ENCODE data around the gene ABHD6.
"Not testable (repeated sequence)": the region's sequence is repeated elsewhere in the genome, so short reads cannot be mapped to it uniquely, and the experiment has no call there.

ABHD6 gene, protein sequence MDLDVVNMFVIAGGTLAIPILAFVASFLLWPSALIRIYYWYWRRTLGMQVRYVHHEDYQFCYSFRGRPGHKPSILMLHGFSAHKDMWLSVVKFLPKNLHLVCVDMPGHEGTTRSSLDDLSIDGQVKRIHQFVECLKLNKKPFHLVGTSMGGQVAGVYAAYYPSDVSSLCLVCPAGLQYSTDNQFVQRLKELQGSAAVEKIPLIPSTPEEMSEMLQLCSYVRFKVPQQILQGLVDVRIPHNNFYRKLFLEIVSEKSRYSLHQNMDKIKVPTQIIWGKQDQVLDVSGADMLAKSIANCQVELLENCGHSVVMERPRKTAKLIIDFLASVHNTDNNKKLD

DNA sequence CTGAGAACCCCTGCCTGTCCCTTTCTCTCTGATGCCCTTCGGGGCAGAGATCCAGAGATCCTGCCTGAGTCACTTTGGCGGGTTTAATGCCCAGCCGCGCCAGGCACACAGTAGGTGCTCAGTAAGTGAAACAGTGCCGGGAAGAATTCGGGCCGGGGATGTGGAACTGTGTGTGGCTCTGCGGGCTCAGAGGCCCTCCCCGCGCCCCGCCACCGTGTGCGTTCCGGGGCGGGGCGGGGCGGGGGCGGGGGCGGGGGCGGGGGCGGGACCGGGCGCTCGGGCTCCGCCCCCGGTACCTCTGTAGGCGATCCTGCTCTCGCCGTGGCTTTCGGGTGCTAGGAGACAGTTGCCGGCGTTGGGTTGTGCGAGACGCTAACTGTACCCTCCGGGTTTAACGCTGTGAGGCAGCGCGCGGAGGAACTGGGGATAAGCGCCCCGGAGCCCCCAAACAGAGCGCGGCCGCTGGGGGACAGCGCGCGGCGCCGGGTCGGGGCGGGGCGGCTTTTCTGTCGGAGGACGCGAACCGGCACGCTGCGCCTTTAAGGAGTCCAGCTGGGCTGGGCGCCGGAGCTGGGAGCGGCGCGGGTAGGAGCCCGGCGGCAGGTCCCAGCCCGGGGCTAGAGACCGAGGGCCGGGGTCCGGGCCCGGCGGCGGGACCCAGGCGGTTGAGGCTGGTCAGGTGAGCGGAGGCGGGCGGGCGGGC is at the start of gene ABHD6:
ABHD6 (plus strand) TSS at position 555 of the 703 bp plus-strand sequence. CDS start 18,795 bp downstream, outside the sequence.
- peak; percentile 79 for DNase-seq (ENCODE audit: low spot score)

DNA sequence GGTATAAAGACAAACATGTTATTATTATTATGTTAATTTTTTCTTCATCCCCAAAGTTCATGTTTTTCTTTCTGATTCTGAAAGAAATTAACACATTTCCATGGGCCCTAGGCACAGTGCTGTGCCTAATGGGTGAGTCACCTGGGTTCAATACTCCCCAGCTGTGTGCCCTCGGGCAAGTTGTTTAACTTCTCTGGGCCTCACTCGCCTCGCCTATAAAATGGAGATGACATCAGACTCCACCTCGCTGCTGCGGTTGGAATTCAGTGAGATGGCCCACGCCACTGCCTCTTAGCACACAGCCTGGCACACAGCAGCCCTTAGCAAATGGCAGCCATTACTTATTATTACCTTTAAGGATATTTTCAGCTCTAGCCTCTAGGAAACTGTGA is 49.4 kb upstream of the ABHD6 start:
- DNase-seq (ENCODE audit: low spot score), result no peak

DNA sequence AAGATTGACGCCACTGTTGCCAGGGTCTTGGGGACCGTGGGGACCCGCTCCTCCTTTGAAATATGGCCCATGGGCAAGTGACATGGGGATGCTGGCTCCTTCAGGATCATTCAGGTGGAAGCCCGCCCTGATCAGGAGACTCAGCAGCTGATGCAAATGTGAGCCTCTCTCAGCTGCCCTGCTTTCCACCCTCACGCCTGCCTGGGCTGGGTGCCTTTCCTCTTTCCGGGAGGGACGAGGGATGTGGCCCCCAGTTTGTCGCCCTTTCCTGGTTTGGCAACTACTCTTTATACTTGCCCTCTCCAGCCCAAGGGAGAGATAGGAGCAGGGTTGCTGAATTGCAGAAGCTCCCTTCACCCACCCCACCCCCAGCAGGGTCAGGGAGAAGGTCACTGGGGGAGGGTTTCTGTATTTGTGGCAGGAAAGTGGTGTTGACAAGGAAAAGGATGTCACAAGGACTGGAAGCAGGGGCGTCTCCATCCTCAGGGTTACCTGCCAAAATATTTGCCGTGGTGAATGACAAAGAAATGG is 48.6 kb upstream of the ABHD6 start:
- no peak for DNase-seq (ENCODE audit: low spot score)

DNA sequence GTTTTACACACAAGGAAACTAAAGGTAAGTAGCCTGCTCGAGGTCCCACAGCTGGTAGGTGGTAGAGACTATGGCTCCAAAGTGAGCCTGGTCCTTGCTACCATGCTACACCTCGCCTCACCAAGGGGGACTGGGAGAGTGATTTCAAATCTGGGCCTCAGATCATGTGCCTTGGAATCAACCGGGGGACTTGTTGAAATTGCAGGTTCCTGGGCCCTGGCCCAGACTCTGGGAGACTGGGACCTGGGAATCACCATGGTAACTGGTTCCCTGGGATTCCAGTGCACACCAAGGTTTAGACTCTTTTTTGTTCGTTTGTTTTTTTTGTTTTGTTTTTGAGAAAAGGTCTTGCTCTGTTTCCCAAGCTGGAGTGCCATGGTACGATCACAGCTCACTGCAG is 47.9 kb upstream of the ABHD6 start:
- DNase-seq (ENCODE audit: low spot score), result no peak

DNA sequence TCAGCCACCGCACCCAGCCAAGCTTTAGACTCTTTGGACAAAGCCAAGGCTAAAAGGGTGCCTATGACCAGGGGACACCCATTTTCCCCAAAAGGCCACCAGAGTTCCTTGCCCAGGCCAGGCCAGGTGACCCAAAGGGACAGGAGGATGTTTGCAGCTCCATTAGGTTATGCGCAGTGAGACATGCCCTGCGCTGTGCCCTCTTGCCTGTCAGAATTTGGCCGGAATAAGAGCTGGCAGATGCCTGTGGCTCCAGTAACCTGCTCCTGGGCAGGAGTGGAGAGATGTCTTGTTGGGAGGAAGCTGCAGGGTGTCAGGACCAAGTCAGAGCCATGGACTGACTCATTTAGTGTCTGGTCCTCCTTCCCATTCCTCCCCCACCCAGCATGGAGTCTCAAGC is 47.3 kb upstream of the ABHD6 start:
- no peak for DNase-seq (ENCODE audit: low spot score)

DNA sequence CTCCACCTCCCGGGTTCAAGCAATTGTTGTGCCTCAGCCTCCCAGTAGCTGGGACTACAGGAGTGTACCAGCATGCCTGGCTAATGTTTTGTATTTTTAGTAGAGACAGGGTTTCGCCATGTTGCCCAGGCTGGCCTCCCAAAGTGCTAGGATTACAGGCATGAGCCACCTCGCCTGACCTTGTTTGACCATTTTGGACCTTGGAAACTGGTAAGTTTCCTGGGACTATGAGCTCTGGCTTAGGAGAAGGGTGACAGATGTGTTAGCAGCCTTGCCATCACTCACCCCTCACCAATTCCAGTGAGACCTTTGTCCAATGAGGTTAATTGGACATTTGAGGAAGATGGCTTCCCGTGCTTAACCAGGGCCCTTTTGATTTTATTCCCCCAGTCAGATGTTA is 46.7 kb upstream of the ABHD6 start:
- no peak for DNase-seq (ENCODE audit: low spot score)

DNA sequence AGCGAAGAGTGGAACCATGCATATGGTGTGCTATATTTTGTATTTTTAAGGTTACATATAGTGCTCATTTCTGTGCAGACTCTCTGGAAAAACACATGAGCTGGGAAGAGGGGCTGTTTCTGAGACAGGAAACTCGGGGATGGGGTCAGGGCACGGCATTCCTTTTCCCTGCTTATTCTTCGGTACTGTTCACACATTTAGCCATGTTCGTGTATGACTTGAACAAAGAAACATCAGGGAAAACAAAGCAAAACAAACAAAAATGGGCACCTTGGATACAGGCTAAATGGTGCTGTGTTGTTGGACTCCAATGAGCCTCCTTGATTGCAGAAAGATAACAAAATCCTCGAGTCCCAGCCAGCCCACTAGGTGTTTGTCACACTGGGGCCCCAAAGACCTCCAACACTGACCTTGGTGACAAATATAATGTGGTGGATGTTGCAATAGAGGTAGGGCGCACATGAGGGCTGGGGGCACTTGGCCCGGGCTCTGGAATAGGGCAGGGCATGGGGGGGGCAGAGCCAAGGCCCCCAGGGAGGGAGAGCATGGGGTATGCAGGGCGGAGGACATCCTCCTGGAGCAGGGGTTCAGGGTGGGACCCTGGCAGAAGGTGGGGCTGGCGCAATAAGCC is 46.1 kb upstream of the ABHD6 start:
- no peak for DNase-seq (ENCODE audit: low spot score)

DNA sequence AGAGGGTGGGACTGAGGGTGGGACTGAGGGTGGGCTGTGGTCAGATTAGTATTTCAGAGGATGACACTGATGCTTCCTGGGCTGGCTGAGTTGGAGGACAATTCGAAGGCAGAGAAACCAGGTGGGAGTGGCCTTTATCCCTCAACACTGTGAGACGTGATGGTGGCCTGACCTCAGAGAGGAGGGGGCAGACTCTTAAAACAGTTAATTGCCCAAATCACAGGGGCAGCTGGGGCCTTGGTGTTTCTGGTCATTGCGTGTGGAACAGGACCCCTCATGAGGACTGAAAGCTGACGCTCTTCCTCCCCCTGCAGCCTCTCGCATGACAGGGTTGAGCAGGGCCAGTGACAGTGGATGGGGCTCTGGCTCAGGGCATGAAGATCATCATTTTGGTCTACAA is 45.5 kb upstream of the ABHD6 start:
- no peak for DNase-seq (ENCODE audit: low spot score)

DNA sequence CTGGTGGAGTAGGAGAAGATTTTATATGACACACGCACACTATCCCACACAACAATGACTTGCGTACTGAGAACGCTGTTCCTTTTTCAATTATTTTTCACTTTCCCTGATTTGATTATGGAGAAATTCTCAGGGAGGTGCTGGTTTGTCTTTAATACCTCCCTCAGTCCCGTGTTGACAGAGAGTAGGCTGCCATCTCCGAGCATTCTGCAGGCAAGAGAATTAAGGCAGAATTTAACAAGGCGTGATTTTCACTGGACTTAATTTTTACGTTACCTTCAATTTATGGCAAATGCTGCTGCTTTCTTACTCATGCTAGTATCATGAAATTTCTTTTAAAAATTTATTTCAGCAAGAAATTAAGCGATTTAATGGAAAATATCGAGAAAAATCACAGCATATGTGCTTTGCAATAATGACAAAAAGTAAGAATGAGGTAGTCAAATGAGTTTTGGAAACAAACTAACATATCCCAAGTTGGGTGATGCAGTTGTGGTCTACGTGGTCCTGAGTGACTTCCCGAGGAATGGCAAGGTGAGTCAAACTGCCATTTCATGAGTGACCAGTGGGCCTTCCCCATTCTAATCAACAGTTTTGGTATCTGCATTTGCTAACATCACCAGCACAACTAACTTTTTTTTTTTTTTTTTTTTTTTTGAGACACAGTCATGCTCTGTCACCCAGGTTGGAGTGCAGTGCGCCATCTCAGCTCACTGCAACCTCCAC is 43.7 kb upstream of the ABHD6 start:
- no peak for DNase-seq (ENCODE audit: low spot score)

DNA sequence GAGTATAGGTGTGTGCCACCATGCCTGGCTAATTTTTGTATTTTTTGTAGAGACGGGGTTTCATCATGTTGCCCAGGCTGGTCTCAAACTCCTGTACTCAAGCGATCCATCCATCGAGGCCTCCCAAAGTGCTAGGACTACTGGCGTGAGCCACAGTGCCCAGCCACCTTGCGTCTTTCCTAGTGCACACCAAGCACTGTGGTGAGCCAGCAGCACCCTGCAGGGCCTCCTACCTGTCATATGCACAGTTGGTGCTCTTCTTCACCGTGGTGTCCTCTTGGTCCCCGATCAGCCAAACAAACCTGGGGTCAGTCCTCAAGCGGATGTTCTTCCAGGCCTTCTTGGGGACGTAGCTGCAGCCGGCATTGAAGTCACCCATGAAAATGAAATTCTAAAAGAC is 40.0 kb upstream of the ABHD6 start:
- DNase-seq (ENCODE audit: low spot score), result no peak

DNA sequence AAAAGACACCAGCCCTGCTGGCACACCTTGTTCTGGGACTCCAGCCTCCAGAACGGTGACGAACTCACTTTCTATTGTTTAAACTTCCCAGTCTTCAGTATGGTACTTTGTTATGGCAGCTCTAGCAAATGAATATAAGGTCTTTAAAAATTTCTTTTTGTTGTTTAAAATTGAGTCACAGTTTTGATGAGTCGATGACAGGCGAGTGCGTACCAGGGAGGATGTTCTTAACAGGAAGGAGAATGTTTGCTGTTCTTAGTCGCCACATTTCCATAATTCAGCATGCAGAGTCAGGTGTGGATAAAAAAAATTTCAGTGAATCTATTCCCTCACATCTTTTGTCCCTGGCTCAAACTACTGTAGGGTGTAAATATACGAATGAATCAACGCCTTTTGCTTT is 39.2 kb upstream of the ABHD6 start:
- DNase-seq (ENCODE audit: low spot score), result no peak

DNA sequence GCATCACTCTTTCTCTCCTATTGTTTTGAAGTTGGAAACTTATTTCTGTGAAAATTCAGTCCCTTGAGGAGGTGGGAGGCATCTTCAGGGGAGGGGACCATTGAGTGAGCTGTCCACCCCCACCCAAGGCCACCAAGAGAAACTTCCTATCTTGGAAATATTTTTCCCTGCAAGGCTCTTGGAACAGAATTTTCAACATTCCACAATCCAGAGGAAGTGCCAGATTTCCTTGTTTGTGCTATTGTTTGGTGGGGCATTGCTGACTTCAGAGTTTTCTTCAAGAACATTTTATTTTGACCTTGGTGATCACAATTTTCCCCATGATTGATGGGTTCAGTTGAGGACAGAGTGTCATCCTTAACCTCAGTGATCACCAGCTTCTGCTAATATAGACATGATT is 38.8 kb upstream of the ABHD6 start:
- DNase-seq (ENCODE audit: low spot score), result no peak

DNA sequence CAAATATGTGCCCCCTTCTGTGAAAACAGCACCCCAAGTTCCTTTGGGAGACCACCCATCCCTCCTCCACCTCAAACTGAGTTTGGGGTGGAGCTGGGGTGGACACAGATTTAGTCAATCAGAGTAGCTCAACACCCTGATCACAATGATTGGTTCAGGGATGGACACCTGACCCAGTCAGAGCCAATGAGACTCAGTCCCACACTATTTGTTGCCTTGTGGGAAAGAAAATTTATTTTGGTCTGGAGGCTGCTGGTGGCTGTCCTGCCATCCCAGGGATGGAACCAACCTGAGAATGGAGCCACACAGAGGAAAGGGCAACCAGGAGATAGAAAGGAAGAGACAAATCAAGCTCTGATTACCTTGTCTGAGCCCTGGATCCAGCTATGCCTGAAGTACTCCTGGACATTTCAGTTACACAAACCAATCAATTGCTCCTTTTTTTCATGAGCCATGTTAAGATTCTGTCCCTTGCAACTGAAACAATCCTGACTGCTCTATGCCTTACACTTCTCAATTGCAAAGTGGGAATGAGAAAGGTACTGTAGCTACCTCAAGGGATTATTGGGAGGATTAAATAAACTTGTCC is 37.4 kb upstream of the ABHD6 start:
- no peak for DNase-seq (ENCODE audit: low spot score)

DNA sequence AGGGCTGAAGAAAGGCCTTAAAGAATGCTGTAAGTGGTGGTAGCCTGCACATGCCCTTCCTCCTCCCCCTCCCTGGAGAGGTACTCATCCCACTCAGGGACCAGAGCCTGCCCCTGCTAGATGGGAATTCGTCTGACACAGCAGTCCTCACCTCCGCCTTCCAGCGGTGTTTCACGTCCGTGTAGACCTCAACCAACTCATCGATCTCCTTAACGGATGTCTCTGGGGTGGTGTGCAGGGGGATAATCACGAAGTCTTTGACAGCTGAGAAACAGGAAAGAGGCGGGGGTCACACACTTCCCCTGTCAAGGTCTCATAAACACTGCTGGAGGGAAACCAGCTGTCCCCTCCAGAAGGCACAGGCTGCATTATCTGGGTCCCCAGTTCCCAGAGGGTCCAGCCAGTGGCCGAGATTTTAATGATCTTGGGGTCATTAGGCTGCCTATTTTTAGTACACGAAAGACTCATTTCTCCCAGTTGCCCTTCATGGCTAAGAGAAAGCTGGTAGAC is 36.7 kb upstream of the ABHD6 start:
- DNase-seq (ENCODE audit: low spot score), result no peak

DNA sequence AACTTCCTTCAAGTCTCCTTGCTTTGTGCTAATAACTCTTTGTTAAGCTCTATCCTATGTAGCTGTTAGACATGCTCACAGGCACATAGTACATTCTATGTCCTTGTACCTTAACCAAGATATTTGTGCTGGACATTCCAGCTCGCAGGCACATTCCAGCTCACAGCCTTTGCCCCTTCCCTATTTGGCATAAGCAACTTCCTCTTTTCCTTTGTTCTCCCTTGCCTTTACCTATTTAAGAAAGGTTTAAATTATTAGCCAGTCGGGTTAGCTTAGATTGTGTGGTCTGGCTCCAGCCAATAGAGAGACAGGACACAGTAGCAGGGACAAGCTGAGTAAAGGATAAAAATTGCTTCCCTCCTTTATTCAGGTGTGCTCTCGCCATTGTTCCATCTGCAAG is 36.1 kb upstream of the ABHD6 start:
- not testable (repeated sequence) for DNase-seq (ENCODE audit: low spot score)

DNA sequence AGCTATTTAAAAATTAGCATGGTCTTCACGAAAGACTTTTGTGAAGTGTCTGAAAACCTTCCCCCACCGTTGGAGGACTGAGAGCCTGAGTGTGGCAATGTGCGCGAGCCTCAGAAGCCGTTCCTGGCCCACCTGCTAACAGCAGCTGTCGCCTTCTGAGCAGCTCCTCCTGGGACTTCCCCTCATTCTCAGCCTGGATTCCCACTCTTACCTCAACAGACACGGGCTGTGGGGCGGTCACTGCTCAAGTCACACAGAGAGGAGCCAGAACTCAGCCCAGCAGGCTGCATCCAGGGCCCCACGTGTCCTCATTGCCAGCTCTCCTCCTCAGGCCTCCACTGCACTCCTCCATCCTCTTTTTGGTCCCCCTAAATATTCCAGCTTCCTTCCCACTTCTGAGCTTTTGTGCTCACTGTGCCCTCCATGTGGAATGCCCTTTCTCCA is 34.7 kb upstream of the ABHD6 start:
- DNase-seq (ENCODE audit: low spot score), result no peak

DNA sequence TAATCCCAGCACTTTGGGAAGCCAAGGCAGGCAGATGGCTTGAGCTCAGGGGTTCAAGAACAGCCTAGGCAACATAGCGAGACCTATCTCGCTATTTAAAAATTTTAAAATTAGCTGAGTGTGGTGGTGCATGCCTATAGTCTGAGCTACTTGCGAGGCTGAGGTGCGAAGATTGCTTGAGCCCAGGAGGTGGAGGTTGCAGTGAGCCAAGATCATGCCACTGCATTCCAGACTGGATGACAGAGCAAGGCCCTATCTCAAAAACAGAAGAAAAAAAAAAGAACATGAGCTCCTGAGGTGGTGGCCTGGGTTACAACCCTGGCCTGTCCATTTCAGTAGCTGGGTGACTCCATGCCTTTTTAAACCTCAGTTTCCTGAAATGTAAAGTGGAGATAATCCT is 34.1 kb upstream of the ABHD6 start:
- DNase-seq (ENCODE audit: low spot score), result no peak

DNA sequence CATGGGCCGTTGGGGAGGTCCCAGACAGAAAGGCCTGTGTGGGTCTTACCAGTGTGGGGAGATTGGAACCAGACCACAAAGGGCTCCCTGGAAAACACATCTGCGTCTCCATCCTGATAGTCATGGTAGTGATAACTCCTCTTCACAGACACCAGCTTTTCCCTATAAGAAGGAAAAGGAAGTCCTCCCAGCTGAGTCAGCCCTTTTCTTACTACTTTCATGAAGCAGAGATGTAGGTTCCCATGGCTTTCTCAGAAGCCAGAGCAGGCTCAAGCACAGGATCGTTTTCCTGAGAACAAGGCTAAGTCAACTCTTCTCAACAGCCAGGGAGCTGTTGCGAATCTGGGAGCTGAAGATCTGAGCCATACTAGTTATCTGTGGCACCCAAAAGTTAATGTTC is 32.9 kb upstream of the ABHD6 start:
- DNase-seq (ENCODE audit: low spot score), result no peak

DNA sequence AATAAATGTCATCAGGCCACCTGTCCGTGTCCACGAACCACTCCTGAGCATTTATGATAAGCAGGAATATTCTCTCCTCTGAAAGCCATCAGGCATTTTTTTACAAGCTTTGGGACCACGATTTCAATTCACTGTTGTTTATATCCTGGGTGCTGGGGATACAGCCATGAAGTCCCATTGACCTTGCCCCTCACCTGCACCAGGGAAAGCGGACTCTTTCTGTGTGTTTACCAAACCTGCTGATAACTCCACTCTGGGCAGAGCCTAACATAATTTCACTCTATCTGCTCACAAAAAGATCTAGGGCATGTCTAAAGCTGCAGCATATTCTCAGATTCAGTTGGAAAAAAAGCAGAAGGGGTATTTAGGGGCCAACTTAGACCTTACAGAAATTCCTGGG is 31.6 kb upstream of the ABHD6 start:
- DNase-seq (ENCODE audit: low spot score), result no peak

DNA sequence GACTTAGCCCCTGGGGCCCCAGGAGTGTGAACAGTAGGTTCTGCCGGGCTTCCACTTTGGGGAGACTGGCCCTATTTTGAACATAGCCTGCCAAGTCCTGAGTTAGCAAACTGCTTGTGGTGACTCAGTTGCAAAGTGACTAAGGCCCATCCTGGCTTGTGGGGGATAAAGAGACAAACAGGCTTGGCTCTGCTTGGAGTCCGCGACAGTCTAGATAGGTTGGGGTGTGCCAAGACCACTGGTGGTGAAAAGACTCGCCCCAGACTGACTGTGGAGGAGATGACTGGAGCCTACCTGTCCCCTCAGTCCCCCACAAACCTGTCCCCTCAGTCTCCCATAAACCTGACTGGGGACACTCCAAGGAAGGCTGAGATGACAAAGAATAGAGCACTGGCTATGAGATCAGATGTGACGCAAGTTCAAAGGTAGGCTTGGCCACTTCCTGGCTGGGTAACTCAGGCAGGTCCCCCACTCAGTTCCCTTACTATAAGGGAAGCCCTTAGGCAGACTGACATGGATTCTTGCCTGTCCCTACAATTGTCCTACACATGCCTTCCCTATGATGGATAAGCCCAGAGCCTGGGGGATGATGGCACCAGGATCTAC is 31.1 kb upstream of the ABHD6 start:
- no peak for DNase-seq (ENCODE audit: low spot score)

DNA sequence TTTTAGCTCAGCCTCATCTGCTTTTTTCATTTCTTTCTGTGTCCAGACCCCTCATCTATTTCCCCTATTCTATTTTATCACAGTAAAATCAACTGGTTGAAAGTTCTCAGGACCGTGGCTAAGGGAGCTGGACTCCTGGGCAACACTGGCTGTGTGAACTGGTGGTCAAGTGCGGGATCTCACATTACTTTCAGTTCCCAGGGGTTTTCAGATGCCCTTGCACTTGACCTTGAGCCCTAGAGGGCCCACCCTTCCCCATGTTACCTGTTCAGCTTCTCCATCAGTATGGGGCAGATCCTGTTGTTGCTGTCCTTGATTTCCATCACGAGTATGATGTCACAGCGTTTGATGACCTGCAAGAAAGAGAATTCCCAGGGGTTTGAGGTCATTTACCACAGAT is 29.6 kb upstream of the ABHD6 start:
- no peak for DNase-seq (ENCODE audit: low spot score)

Data from globus pallidus (tissue), 1 donor.